SK-N-SH treated with all-trans-retinoic acid at 6 μM for 48 hours (cell line): Measurements from ENCODE around the gene LETMD1.

Experiments
- ATAC-seq: fragments of 200-7000 bp; cut with Tn5 transposase; 3 replicates; pipeline ENCODE4 v1.9.1; 2020; ENCODE audit warnings: mild to moderate bottlenecking, moderate library complexity
- BACH2 ChIP-seq: fragments of 250-450 bp; sonication (Bioruptor Pico); IDR thresholded peaks from 2 replicates; pipeline ENCODE4 v1.9.0; 2021; ENCODE audit warnings: mild to moderate bottlenecking, borderline replicate concordance
- CREB5 ChIP-seq: fragments of 250-450 bp; sonication (Bioruptor Pico); IDR thresholded peaks from 2 replicates; pipeline ENCODE4 v1.5.1; 2020; ENCODE audit warnings: low read depth, mild to moderate bottlenecking, moderate library complexity
- CSDC2 ChIP-seq: fragments of 250-450 bp; sonication (Bioruptor Pico); IDR thresholded peaks from 2 replicates; pipeline ENCODE4 v1.5.0; 2020; ENCODE audit warnings: mild to moderate bottlenecking, moderate library complexity
- CSRNP3 ChIP-seq: fragments of 250-450 bp; sonication (Bioruptor Pico); IDR thresholded peaks from 2 replicates; pipeline ENCODE4 v1.5.1; 2021; ENCODE audit warnings: mild to moderate bottlenecking, moderate library complexity
- ESRRG ChIP-seq: fragments of 250-450 bp; sonication (Bioruptor Pico); IDR thresholded peaks from 2 replicates; pipeline ENCODE4 v1.6.1; 2021; ENCODE audit warnings: mild to moderate bottlenecking
- GLIS3 ChIP-seq: fragments of 250-450 bp; sonication (Bioruptor Pico); IDR thresholded peaks from 2 replicates; pipeline ENCODE4 v1.5.0; 2020; ENCODE audit warnings: mild to moderate bottlenecking, moderate library complexity
- OSR1 ChIP-seq: fragments of 250-450 bp; sonication (Bioruptor Pico); IDR thresholded peaks from 2 replicates; pipeline ENCODE4 v1.8.0; 2022; ENCODE audit warnings: moderate library complexity, mild to moderate bottlenecking, inconsistent platforms
- PATZ1 ChIP-seq: fragments of 250-450 bp; sonication (Bioruptor Pico); IDR thresholded peaks from 2 replicates; pipeline ENCODE4 v1.8.0; 2020; ENCODE audit warnings: mild to moderate bottlenecking, moderate library complexity, borderline replicate concordance
- POU6F1 ChIP-seq: fragments of 250-450 bp; sonication (Bioruptor Pico); IDR thresholded peaks from 2 replicates; pipeline ENCODE4 v1.8.0; 2021; ENCODE audit warnings: low read depth, mild to moderate bottlenecking, moderate library complexity, borderline replicate concordance
- PPARA ChIP-seq: fragments of 250-450 bp; sonication (Bioruptor Pico); IDR thresholded peaks from 2 replicates; pipeline ENCODE4 v1.5.0; 2020; ENCODE audit warnings: mild to moderate bottlenecking, borderline replicate concordance
- RARB ChIP-seq: fragments of 250-450 bp; sonication (Bioruptor Pico); IDR thresholded peaks from 2 replicates; pipeline ENCODE4 v1.8.0; 2021; ENCODE audit warnings: mild to moderate bottlenecking, moderate library complexity
- SNAI2 ChIP-seq: fragments of 250-450 bp; sonication (Bioruptor Pico); IDR thresholded peaks from 2 replicates; pipeline ENCODE4 v1.5.0; 2020; ENCODE audit warnings: mild to moderate bottlenecking, moderate library complexity
- TOX ChIP-seq: fragments of 250-450 bp; sonication (Bioruptor Pico); IDR thresholded peaks from 2 replicates; pipeline ENCODE4 v1.8.0; 2021; ENCODE audit warnings: mild to moderate bottlenecking, moderate library complexity, borderline replicate concordance
- TSHZ2 ChIP-seq: fragments of 250-450 bp; sonication (Bioruptor Pico); IDR thresholded peaks from 2 replicates; pipeline ENCODE4 v1.5.0; 2020; ENCODE audit warnings: mild to moderate bottlenecking, moderate library complexity
- ZC3H10 ChIP-seq: fragments of 250-450 bp; sonication (Bioruptor Pico); IDR thresholded peaks from 2 replicates; pipeline ENCODE4 v1.5.1; 2021; ENCODE audit warnings: mild to moderate bottlenecking, moderate library complexity
- ZFP3 ChIP-seq: fragments of 250-450 bp; sonication (Bioruptor Pico); IDR thresholded peaks from 2 replicates; pipeline ENCODE4 v1.5.0; 2020; ENCODE audit warnings: mild to moderate bottlenecking, moderate library complexity
- ZFP30 ChIP-seq: fragments of 450-650 bp; formaldehyde crosslinking; IDR thresholded peaks from 2 replicates; pipeline ENCODE4 v1.5.0; 2022; ENCODE audit warnings: mild to moderate bottlenecking, moderate library complexity
- ZNF565 ChIP-seq: fragments of 450-650 bp; formaldehyde crosslinking; conservative IDR thresholded peaks from 2 replicates; pipeline ENCODE4 v1.5.0; 2020; ENCODE audit warnings: low read depth, mild to moderate bottlenecking, moderate library complexity
- ZNF70 ChIP-seq: fragments of 450-650 bp; formaldehyde crosslinking; IDR thresholded peaks from 2 replicates; pipeline ENCODE4 v1.5.0; 2020; ENCODE audit warnings: mild to moderate bottlenecking, moderate library complexity

The LETMD1 gene

GRCh38 chr12:51028813-51029150 is 19.3 kb upstream of the LETMD1 start:
- TF ChIP-seq ZNF565 (CRISPR knock-in tag) (no peak), TSHZ2 (CRISPR knock-in tag) (no peak), CREB5 (no peak), SNAI2 (CRISPR knock-in tag) (no peak), CSRNP3 (CRISPR knock-in tag) (no peak), BACH2 (CRISPR knock-in tag) (no peak), PATZ1 (no peak), OSR1 (CRISPR knock-in tag) (no peak), RARB (no peak), ZC3H10 (no peak)
- no peak for ATAC-seq

- TF ChIP-seq CSDC2 (CRISPR knock-in tag), result no peak
- no peak for TF ChIP-seq ZNF70
- no peak for TF ChIP-seq TSHZ2 (CRISPR knock-in tag)
- no peak for TF ChIP-seq GLIS3 (CRISPR knock-in tag)
- TF ChIP-seq POU6F1 (CRISPR knock-in tag), result no peak
- no peak for TF ChIP-seq PPARA (CRISPR knock-in tag)
- TF ChIP-seq CREB5, result no peak
- TF ChIP-seq ZFP30 (CRISPR knock-in tag), result no peak
- no peak for TF ChIP-seq CSRNP3 (CRISPR knock-in tag)
- TF ChIP-seq ESRRG (CRISPR knock-in tag), result no peak
- TF ChIP-seq OSR1 (CRISPR knock-in tag), result no peak
- no peak for TF ChIP-seq TOX (CRISPR knock-in tag)
- no peak for TF ChIP-seq ZFP3 (CRISPR knock-in tag)
- ATAC-seq, result no peak
Observed at GRCh38 chr12:51033048-51033447, 15.1 kb upstream of the LETMD1 start.
